GM12874 (cell line): Measurements from ENCODE around the gene FTO.

ENCODE experiments used
- TF ChIP-seq, protein P1 (sequence below): IDR thresholded peaks from 2 replicates; pipeline ENCODE4 v1.5.1; 2011; ENCODE audit warnings: low read depth, mild to moderate bottlenecking, control low read depth, low read length, moderate library complexity; ENCODE audit not compliant: insufficient read depth

FTO gene

GRCh38 chr16:53945996-53946395 lies 242.0 kb downstream of the FTO start:
- TF ChIP-seq, protein P1, sequence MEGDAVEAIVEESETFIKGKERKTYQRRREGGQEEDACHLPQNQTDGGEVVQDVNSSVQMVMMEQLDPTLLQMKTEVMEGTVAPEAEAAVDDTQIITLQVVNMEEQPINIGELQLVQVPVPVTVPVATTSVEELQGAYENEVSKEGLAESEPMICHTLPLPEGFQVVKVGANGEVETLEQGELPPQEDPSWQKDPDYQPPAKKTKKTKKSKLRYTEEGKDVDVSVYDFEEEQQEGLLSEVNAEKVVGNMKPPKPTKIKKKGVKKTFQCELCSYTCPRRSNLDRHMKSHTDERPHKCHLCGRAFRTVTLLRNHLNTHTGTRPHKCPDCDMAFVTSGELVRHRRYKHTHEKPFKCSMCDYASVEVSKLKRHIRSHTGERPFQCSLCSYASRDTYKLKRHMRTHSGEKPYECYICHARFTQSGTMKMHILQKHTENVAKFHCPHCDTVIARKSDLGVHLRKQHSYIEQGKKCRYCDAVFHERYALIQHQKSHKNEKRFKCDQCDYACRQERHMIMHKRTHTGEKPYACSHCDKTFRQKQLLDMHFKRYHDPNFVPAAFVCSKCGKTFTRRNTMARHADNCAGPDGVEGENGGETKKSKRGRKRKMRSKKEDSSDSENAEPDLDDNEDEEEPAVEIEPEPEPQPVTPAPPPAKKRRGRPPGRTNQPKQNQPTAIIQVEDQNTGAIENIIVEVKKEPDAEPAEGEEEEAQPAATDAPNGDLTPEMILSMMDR: peak; percentile 67

GRCh38 chr16:53946746-53947386 lies 242.9 kb downstream of the FTO start:
- TF ChIP-seq, protein P1: no peak

DNA sequence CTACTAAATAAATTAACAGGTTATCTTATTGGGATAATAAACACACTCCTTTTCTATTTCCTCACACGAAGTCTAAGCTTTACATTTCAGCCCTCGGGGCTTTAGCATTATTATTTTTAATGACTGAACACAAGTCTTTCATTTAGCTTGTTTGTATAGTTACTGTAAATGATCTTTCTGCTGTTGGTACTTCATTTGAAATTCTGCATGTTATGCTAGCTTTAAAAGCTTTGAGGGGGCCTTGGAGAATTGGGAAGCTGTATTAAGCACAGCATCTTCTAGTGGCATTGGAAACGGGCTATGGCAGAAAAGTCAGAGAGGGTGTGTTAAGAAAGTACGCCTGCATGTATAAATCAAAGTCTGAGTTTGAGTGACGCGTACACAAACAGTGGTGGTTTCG lies 243.7 kb downstream of the FTO start:
- TF ChIP-seq, protein P1: no peak

- TF ChIP-seq, protein P1: no peak
Observed at GRCh38 chr16:53948326-53948725, 244.4 kb downstream of the FTO start.

DNA sequence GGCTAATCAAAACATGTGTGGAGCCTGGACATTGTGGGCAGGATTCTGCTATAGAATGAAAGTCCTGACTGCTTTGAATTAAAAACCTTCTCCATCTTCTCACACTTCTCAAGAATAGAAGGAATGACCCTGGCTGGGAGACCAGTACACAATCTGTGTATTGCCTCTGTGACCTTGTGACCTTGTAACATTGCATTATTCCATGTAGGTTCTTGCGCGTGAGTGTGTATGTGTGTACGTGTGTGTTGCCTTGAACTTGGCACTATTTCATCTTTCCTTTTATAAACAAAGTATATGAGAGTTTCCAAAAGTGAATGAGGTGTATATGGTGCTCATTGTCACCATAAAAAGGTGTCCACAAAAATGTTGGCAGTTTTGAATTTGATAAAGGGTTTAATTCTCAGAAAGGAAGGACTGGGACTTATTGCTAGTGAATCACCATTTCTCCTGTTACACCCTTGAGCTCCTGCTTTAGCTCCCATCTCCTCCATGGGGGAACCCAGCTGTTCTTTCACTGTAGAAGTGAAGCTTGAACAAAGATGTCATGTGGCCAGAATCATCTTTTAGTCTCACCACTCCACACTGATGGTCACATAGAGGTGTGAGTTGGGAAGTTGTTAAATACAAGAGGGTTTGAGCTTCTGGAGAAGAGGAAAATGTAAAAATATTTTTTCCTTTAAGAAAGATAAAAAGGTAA lies 244.9 kb downstream of the FTO start:
- TF ChIP-seq, protein P1: no peak

- TF ChIP-seq, protein P1: no peak
Observed at GRCh38 chr16:53949715-53950410, 245.9 kb downstream of the FTO start.

DNA sequence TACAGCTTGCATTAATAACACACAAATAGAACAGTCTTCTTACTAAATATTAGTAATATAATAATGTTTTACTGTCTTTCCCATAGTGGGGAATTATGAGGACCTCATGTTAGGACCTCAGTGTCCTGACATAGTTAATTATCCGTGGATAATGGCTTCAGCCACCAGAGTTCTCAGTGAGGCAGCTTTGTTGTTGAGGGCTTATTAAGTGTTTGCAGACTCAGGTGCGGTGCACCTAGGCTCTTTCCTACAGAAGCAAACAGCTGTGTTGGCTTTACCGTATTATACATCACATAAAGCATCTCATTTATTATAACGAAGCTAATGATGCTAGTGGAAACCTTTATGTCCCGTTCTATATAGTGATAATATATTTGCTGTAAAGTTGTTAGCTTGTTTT lies 246.7 kb downstream of the FTO start:
- TF ChIP-seq, protein P1: no peak
